Prostate gland (tissue), 2 donors: Measurements from ENCODE around the gene IQCB1.

Experiments used
- POLR2A ChIP-seq: fragments of 450-650 bp; IDR thresholded peaks from one replicate; pipeline ENCODE4 v1.6.1; 2016; ENCODE audit warnings: antibody characterized with exemption, mild to moderate bottlenecking
- POLR2AphosphoS5 ChIP-seq: sonication (generic); formaldehyde crosslinking; IDR thresholded peaks from one replicate; pipeline ENCODE4 v1.6.1; 2017; ENCODE audit warnings: antibody characterized with exemption
- TF ChIP-seq, protein P1 (sequence below), 4 experiments: fragments of 200-600 bp in 2 of 4; fragments of 450-650 bp in 2 of 4; sonication (generic) in 2 of 4; IDR thresholded peaks; 1 replicate in 3 of 4; 2 replicates in 1 of 4; pipeline ENCODE4 v1.5.1; 2016 to 2019; ENCODE audit warnings: antibody characterized with exemption in 4 of 4, mild to moderate bottlenecking in 2 of 4, moderate library complexity in 2 of 4

DNA sequence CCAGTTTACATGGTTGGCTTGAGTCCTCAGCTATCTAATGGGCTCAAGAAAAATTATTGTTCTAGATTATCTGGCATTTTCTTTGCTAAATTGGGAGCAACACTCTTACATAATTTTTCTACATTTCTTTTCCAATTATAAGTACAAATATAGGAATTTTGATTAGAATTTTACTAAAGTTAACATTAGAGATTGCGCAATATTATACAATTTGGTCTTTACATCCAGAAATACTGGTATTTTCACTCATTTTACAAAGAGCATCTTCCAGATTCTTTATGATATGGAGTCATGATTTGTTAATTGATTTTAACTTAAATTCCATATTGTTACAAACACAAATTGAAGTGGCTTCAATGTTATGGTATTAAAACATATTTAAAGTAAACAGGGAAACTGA, 65.6 kb downstream of the IQCB1 start:
- TF ChIP-seq, protein P1, sequence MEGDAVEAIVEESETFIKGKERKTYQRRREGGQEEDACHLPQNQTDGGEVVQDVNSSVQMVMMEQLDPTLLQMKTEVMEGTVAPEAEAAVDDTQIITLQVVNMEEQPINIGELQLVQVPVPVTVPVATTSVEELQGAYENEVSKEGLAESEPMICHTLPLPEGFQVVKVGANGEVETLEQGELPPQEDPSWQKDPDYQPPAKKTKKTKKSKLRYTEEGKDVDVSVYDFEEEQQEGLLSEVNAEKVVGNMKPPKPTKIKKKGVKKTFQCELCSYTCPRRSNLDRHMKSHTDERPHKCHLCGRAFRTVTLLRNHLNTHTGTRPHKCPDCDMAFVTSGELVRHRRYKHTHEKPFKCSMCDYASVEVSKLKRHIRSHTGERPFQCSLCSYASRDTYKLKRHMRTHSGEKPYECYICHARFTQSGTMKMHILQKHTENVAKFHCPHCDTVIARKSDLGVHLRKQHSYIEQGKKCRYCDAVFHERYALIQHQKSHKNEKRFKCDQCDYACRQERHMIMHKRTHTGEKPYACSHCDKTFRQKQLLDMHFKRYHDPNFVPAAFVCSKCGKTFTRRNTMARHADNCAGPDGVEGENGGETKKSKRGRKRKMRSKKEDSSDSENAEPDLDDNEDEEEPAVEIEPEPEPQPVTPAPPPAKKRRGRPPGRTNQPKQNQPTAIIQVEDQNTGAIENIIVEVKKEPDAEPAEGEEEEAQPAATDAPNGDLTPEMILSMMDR (IDR thresholded peaks at IDR 0.05) = no peak
- TF ChIP-seq POLR2A (no peak), POLR2AphosphoS5 (no peak)
